ENCODE measurements around the gene PATE1.
"Not testable (repeated sequence)": the region's sequence is repeated elsewhere in the genome, so short reads cannot be mapped to it uniquely, and the experiment has no call there.

DNA sequence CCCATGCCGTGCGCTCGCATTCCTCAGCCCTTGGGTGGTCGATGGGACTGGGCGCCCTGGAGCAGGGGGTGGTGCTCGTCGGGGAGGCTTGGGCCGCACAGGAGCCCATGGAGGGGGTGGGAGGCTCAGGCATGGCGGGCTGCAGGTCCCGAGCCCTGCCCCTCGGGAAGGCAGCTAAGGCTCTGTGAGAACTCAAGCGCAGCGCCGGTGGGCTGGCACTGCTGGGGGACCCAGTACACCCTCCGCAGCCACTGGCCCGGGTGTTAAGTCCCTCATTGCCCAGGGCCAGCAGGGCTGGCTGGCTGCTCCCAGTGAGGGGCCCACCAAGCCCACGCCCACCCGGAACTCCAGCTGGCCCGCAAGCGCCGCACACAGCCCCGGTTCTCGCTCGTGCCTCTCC lies 41.4 kb upstream of the PATE1 start:
- TF ChIP-seq CTCF, POLR2A (IDR thresholded peaks at IDR 0.05): not testable (repeated sequence)

Data from right lobe of liver (tissue), 4 donors.